Endothelial cell of umbilical vein (primary cell): ENCODE results near the gene LGALS7B. TPM values are rescaled to one million over a fixed set of nuclear protein-coding genes. Genes with fewer than 3 reads are reported as not detected.

Experiments used
- BruUV-seq: library from RNA; stranded (reverse); fragments of 400-500 nt; replicated peaks from 2 replicates; lab custom pipeline; 2021; lab: Mats Ljungman, UMichigan
- CTCF ChIA-PET: fragments of 300-600, 350-600 bp; sonication (Branson Sonifier 250); formaldehyde crosslinking; loops from one replicate; lab custom pipeline; 2021; ENCODE audit warnings: antibody characterized with exemption, inconsistent platforms; lab: Charles Lee
- POLR2A ChIA-PET: fragments of 300-600, 350-600 bp; sonication (Branson Sonifier 250); formaldehyde crosslinking; loops from one replicate; lab custom pipeline; 2021; ENCODE audit warnings: antibody characterized with exemption, inconsistent platforms; lab: Charles Lee
- DNase-seq: peaks from one replicate; pipeline ENCODE4 v3.0.0-alpha.2; 2011; ENCODE audit warnings: low read depth, low spot score
- FAIRE-seq: peaks from 2 replicates; lab custom pipeline; 2011; peaks lifted over from hg19 to GRCh38; lab: Jason Lieb, UNC
- H2AFZ ChIP-seq: 2 replicates; pipeline ENCODE4 v1.6.0; 2012; ENCODE audit warnings: low read depth, low read length, control low read depth, inconsistent platforms
- H3K27ac ChIP-seq: 2 replicates; pipeline ENCODE4 v1.5.1; 2011; ENCODE audit warnings: low read depth, mild to moderate bottlenecking, control low read depth, low read length, moderate library complexity; ENCODE audit not compliant: insufficient read depth
- H3K27me3 ChIP-seq, 2 experiments: 2 replicates each; pipeline versions ENCODE4 v1.6.0 to v1.6.1; 2011; ENCODE audit warnings: low read length in 2 of 2, mixed read lengths in 1 of 2; ENCODE audit not compliant: control insufficient read depth in 2 of 2, insufficient read depth in 2 of 2
- H3K36me3 ChIP-seq, 2 experiments: 2 replicates in 1 of 2; 3 replicates in 1 of 2; pipeline ENCODE4 v1.5.1; 2011; ENCODE audit warnings: low read length in 2 of 2, mild to moderate bottlenecking in 1 of 2, moderate library complexity in 1 of 2; ENCODE audit not compliant: control insufficient read depth in 2 of 2, insufficient read depth in 2 of 2; ENCODE audit errors: extremely low read depth in 1 of 2
- H3K4me1 ChIP-seq: 3 replicates; pipeline ENCODE4 v1.5.1; 2011; ENCODE audit warnings: mild to moderate bottlenecking, low read length; ENCODE audit not compliant: control insufficient read depth, insufficient read depth; ENCODE audit errors: extremely low read depth
- H3K4me2 ChIP-seq: 2 replicates; pipeline ENCODE4 v1.6.1; 2011; ENCODE audit warnings: low read length, control low read depth, mixed read lengths; ENCODE audit not compliant: insufficient read depth
- H3K4me3 ChIP-seq, 3 experiments: fragments of 200-600 bp in 1 of 3; sonication (generic), shearing (Covaris generic) in 1 of 3; replicated peaks in 1 of 3; 2 replicates each; pipeline ENCODE4 v1.5.1; 2011 to 2016; ENCODE audit warnings: control low read depth in 3 of 3, low read length in 3 of 3, mild to moderate bottlenecking in 2 of 3, inconsistent platforms in 1 of 3, low read depth in 1 of 3, moderate library complexity in 1 of 3; ENCODE audit not compliant: insufficient read depth in 1 of 3
- H3K79me2 ChIP-seq: 2 replicates; pipeline ENCODE4 v1.6.0; 2012; ENCODE audit warnings: low read length, inconsistent platforms; ENCODE audit not compliant: control insufficient read depth, insufficient read depth
- H3K9ac ChIP-seq: replicated peaks from 2 replicates; pipeline ENCODE3; 2011; ENCODE audit warnings: low read length, control low read depth; ENCODE audit not compliant: insufficient read depth; ENCODE audit errors: extremely low read depth
- H3K9me1 ChIP-seq: replicated peaks from 3 replicates; pipeline ENCODE4 v1.6.0; 2011; ENCODE audit warnings: mild to moderate bottlenecking, low read length; ENCODE audit not compliant: control insufficient read depth, insufficient read depth; ENCODE audit errors: extremely low read depth
- H3K9me3 ChIP-seq: replicated peaks from 2 replicates; pipeline ENCODE4 v1.5.1; 2012; ENCODE audit warnings: low read length, inconsistent platforms; ENCODE audit not compliant: control insufficient read depth, insufficient read depth
- H4K20me1 ChIP-seq: replicated peaks from 2 replicates; pipeline ENCODE3; 2011; ENCODE audit warnings: mild to moderate bottlenecking, low read length; ENCODE audit not compliant: control insufficient read depth, insufficient read depth; ENCODE audit errors: extremely low read depth
- CTCF ChIP-seq, 2 donors: IDR thresholded peaks; 1 replicate in 1 of 2; 2 replicates in 1 of 2; pipeline ENCODE4 v1.5.1; 2011; ENCODE audit warnings: low read length in 2 of 2, mild to moderate bottlenecking in 2 of 2, moderate library complexity in 2 of 2, control low read depth in 1 of 2, inconsistent platforms in 1 of 2, low read depth in 1 of 2; ENCODE audit not compliant: insufficient read depth in 1 of 2; ENCODE audit errors: extremely low read depth in 1 of 2
- EZH2 ChIP-seq: IDR thresholded peaks from 2 replicates; pipeline ENCODE4 v1.6.1; 2012; ENCODE audit warnings: borderline replicate concordance, low read depth, mild to moderate bottlenecking, moderate library complexity, low read length, inconsistent platforms; ENCODE audit not compliant: severe bottlenecking
- FOS ChIP-seq: IDR thresholded peaks from 2 replicates; pipeline ENCODE4 v1.6.1; 2011; ENCODE audit warnings: mild to moderate bottlenecking, low read length, moderate library complexity, borderline replicate concordance; ENCODE audit not compliant: insufficient read depth
- GATA2 ChIP-seq: IDR thresholded peaks from 2 replicates; pipeline ENCODE4 v1.7.0; 2011; ENCODE audit warnings: low read depth, mild to moderate bottlenecking, moderate library complexity, mixed read lengths, low read length; ENCODE audit not compliant: insufficient read length, insufficient read depth
- JUN ChIP-seq: IDR thresholded peaks from 2 replicates; pipeline ENCODE4 v1.6.1; 2011; ENCODE audit warnings: borderline replicate concordance, low read depth; ENCODE audit not compliant: insufficient read length, insufficient read depth
- MAX ChIP-seq: IDR thresholded peaks from 2 replicates; pipeline ENCODE4 v1.6.1; 2011; ENCODE audit not compliant: insufficient read depth, insufficient read length
- MYC ChIP-seq: IDR thresholded peaks from one replicate; pipeline ENCODE4 v1.6.1; 2011; ENCODE audit warnings: mild to moderate bottlenecking, low read depth, low read length
- POLR2A ChIP-seq: IDR thresholded peaks from 2 replicates; pipeline ENCODE4 v1.6.1; 2012; ENCODE audit warnings: low read depth, mild to moderate bottlenecking, control low read depth, low read length
- POLR2AphosphoS5 ChIP-seq: IDR thresholded peaks from 2 replicates; pipeline ENCODE4 v1.6.1; 2012; ENCODE audit warnings: low read depth, mild to moderate bottlenecking, control low read depth, low read length, moderate library complexity; ENCODE audit not compliant: insufficient read depth
- dilution Hi-C: fragments of 300-500 bp; cut with MboI; formaldehyde crosslinking; loops from one replicate; pipeline ENCODE4 v1.15.0; 2019; ENCODE audit warnings: low sequenced_read_pairs; ENCODE audit not compliant: extremely low pct_ligation_motif_present
- intact Hi-C: fragments of 100-400 bp; cut with micrococcal nuclease; formaldehyde crosslinking; loops from one replicate; pipeline ENCODE4 v1.10.0; 2022
- polyA plus RNA-seq, 4 experiments: library from polyadenylated mRNA; depleted of rRNA in 3 of 4; stranded (reverse) in 3 of 4; unstranded in 1 of 4; fragments of >200 nt; gene quantifications; 2 replicates each; pipeline versions ENCODE4 v1.2.1 to v1.2.3, GENCODE V29; 2011 to 2012; ENCODE audit warnings: missing spikeins in 1 of 4
- total RNA-seq: library from RNA; stranded (reverse); gene quantifications from 2 replicates; pipeline ENCODE4 v1.2.3, GENCODE V29; 2021

The LGALS7B gene
- total and polyA plus RNA-seq, 2 donors (not counting 3 experiments of a cell fraction or from before 2014, with no cell fraction given): not detected

GRCh38 chr19:38801359-38802095 lies 12.5 kb downstream of the LGALS7B start:
- H3K4me3 ChIP-seq: no peak overlapping the region
- TF ChIP-seq FOS (no peak), EZH2 (no peak), CTCF (IDR thresholded peaks at IDR 0.05; ENCODE audit: extremely low read depth in 1 of 2, insufficient read depth in 1 of 2, low read depth in 1 of 2, low read length in 2 of 2) (no peak), POLR2AphosphoS5 (no peak), MYC (no peak), GATA2 (no peak), POLR2A (no peak), JUN (no peak), MAX (no peak)
- H4K20me1 ChIP-seq: no peaks in the 10 kb centered on the region
- BruUV-seq: no TSS peak
- H3K4me2 ChIP-seq: no peak overlapping the region
- ChIA-PET CTCF (no interaction called here), POLR2A (no interaction called here)
- DNase-seq (no peak), FAIRE-seq (no peak)
- no peaks in the 10 kb centered on the region for H3K79me2 ChIP-seq
- no peak overlapping the region for H3K9ac ChIP-seq
- H2AFZ ChIP-seq: no peak overlapping the region
- H3K27ac ChIP-seq: no peak overlapping the region
- dilution Hi-C loops: no loop called here
- H3K27me3 ChIP-seq: no peaks in the 10 kb centered on the region
- no peaks in the 10 kb centered on the region for H3K9me3 ChIP-seq
- intact Hi-C loops: no loop called here
- H3K9me1 ChIP-seq: no peaks in the 10 kb centered on the region
- no peaks in the 10 kb centered on the region for H3K36me3 ChIP-seq
- peaks cover 8% of the 10 kb centered on the region for H3K4me1 ChIP-seq
